Endodermal cell (in vitro differentiated cells): Measurements from ENCODE around the gene NUP62. TPM values are rescaled to one million over a fixed set of nuclear protein-coding genes. Genes with fewer than 3 reads are reported as not detected.

ENCODE experiments used
- DNase-seq: peaks from one replicate; pipeline ENCODE4 v3.0.0-alpha.2; 2017
- H3K27ac ChIP-seq: 2 replicates; pipeline ENCODE4 v1.5.1; 2013; ENCODE audit warnings: mild to moderate bottlenecking, low read depth, low read length, moderate library complexity
- H3K27me3 ChIP-seq: 2 replicates; pipeline ENCODE4 v1.6.1; 2013; ENCODE audit warnings: mild to moderate bottlenecking, low read length, moderate library complexity; ENCODE audit not compliant: insufficient read depth, control insufficient read depth, poor library complexity, severe bottlenecking
- H3K36me3 ChIP-seq: 2 replicates; pipeline ENCODE4 v1.7.0; 2013; ENCODE audit warnings: mild to moderate bottlenecking, low read length, moderate library complexity; ENCODE audit not compliant: control insufficient read depth, insufficient read depth
- H3K4me1 ChIP-seq: one replicate; pipeline ENCODE4 v1.7.0; 2013; ENCODE audit warnings: low read length; ENCODE audit not compliant: control insufficient read depth, insufficient read depth
- H3K4me3 ChIP-seq: 2 replicates; pipeline ENCODE4 v1.5.1; 2013; ENCODE audit warnings: mild to moderate bottlenecking, low read length, moderate library complexity
- H3K9ac ChIP-seq: 2 replicates; pipeline ENCODE4 v1.6.1; 2013; ENCODE audit warnings: mild to moderate bottlenecking, low read length, moderate library complexity; ENCODE audit not compliant: poor library complexity, severe bottlenecking; ENCODE audit errors: extremely low read depth
- H3K9me3 ChIP-seq: 2 replicates; pipeline ENCODE4 v1.6.1; 2013; ENCODE audit warnings: mild to moderate bottlenecking, low read length, moderate library complexity; ENCODE audit not compliant: control insufficient read depth
- H3K27ac Mint-ChIP-seq: 2 replicates; pipeline ENCODE4 v1.8.0; 2020; ENCODE audit warnings: mixed read lengths
- H3K27me3 Mint-ChIP-seq: 2 replicates; pipeline ENCODE4 v1.8.0; 2021; ENCODE audit warnings: mild to moderate bottlenecking, mixed read lengths; ENCODE audit not compliant: insufficient read depth
- H3K36me3 Mint-ChIP-seq: 2 replicates; pipeline ENCODE4 v1.8.0; 2020; ENCODE audit warnings: low read depth, mixed read lengths
- H3K4me1 Mint-ChIP-seq: 2 replicates; pipeline ENCODE4 v1.8.0; 2020; ENCODE audit warnings: mixed read lengths
- H3K4me3 Mint-ChIP-seq: 2 replicates; pipeline ENCODE4 v1.8.0; 2020; ENCODE audit warnings: mild to moderate bottlenecking, moderate library complexity, mixed read lengths
- H3K9me3 Mint-ChIP-seq: 2 replicates; pipeline ENCODE4 v1.8.0; 2020; ENCODE audit warnings: mild to moderate bottlenecking, mixed read lengths
- WGBS, 2 experiments: methylation state at CpG; one replicate each; pipeline versions ENCODE4 v1.1.5 to v1.1.7; 2013; ENCODE audit warnings: missing lambda C conversion rate in 2 of 2, mixed read lengths in 1 of 2; ENCODE audit not compliant: insufficient coverage in 1 of 2, insufficient read length in 1 of 2; 5-methylcytosine and 5-hydroxymethylcytosine counted together
- total RNA-seq, 2 donors: library from RNA; stranded (reverse); fragmentation: NEBNext Ultra II Directional in 1 of 2; extraction: Animal tissue kit (Norgen Biotek cat#: 25700) in 1 of 2; gene quantifications; 2 replicates in 1 of 2; 3 replicates in 1 of 2; pipeline ENCODE4 v1.2.1, GENCODE V29; 2021
- TF ChIP-seq, protein P1 (sequence below): fragments of 200-600 bp; sonication (generic); conservative IDR thresholded peaks from 2 replicates; pipeline ENCODE4 v1.5.0; 2021; ENCODE audit warnings: antibody characterized with exemption, mild to moderate bottlenecking

Gene NUP62
- total RNA-seq, 2 donors from 2014 or later, result 84.9 to 96.4 TPM

GRCh38 chr19:49879243-49879963, 49.9 kb downstream of the NUP62 start:
- H3K36me3 Mint-ChIP-seq, result peaks cover 55% of the 10 kb centered on the region
- no peaks in the 10 kb centered on the region for H3K27me3 ChIP-seq
- peaks cover 45% of the 10 kb centered on the region for H3K36me3 ChIP-seq
- H3K27ac Mint-ChIP-seq, result no peak overlapping the region
- H3K4me1 Mint-ChIP-seq, result peaks cover 5% of the 10 kb centered on the region
- TF ChIP-seq, protein P1, sequence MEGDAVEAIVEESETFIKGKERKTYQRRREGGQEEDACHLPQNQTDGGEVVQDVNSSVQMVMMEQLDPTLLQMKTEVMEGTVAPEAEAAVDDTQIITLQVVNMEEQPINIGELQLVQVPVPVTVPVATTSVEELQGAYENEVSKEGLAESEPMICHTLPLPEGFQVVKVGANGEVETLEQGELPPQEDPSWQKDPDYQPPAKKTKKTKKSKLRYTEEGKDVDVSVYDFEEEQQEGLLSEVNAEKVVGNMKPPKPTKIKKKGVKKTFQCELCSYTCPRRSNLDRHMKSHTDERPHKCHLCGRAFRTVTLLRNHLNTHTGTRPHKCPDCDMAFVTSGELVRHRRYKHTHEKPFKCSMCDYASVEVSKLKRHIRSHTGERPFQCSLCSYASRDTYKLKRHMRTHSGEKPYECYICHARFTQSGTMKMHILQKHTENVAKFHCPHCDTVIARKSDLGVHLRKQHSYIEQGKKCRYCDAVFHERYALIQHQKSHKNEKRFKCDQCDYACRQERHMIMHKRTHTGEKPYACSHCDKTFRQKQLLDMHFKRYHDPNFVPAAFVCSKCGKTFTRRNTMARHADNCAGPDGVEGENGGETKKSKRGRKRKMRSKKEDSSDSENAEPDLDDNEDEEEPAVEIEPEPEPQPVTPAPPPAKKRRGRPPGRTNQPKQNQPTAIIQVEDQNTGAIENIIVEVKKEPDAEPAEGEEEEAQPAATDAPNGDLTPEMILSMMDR, result no peak
- H3K9me3 ChIP-seq, result no peaks in the 10 kb centered on the region
- H3K4me3 ChIP-seq, result no peak overlapping the region
- no peaks in the 10 kb centered on the region for H3K9me3 Mint-ChIP-seq
- no peak for DNase-seq
- no peak overlapping the region for H3K27ac ChIP-seq
- no peaks in the 10 kb centered on the region for H3K4me1 ChIP-seq
- 93 to 96% methylated on average over 10 to 12 of the region's 12 CpGs for WGBS, 2 experiments
- H3K4me3 Mint-ChIP-seq, result no peak overlapping the region
- no peaks in the 10 kb centered on the region for H3K27me3 Mint-ChIP-seq
- no peak overlapping the region for H3K9ac ChIP-seq

GRCh38 chr19:49878744-49879070, 50.6 kb downstream of the NUP62 start:
- H3K9me3 ChIP-seq, result no peaks in the 10 kb centered on the region
- TF ChIP-seq, protein P1, result no peak
- no peak for DNase-seq
- peak overlapping the region; percentile 93 for H3K9ac ChIP-seq
- H3K36me3 ChIP-seq, result peaks cover 43% of the 10 kb centered on the region
- H3K4me1 ChIP-seq, result no peaks in the 10 kb centered on the region
- WGBS, 2 experiments, result 92 to 93% methylated on average over 5 to 9 of the region's 9 CpGs
- Mint-ChIP-seq H3K9me3 (no peaks in the 10 kb centered on the region), H3K4me3 (no peak overlapping the region), H3K27me3 (no peaks in the 10 kb centered on the region), H3K36me3 (peaks cover 51% of the 10 kb centered on the region), H3K27ac (no peak overlapping the region), H3K4me1 (peaks cover 5% of the 10 kb centered on the region)
- H3K27ac ChIP-seq, result no peak overlapping the region
- no peaks in the 10 kb centered on the region for H3K27me3 ChIP-seq
- peak overlapping the region; percentile 96 for H3K4me3 ChIP-seq

- no peaks in the 10 kb centered on the region for H3K9me3 Mint-ChIP-seq
- no peaks in the 10 kb centered on the region for H3K27me3 Mint-ChIP-seq
- H3K4me3 Mint-ChIP-seq, result no peak overlapping the region
- Histone ChIP-seq H3K27me3 (no peaks in the 10 kb centered on the region), H3K9ac (peak overlapping the region; percentile 93), H3K9me3 (no peaks in the 10 kb centered on the region), H3K27ac (peak overlapping the region; percentile 96), H3K4me3 (peak overlapping the region; percentile 96), H3K4me1 (no peaks in the 10 kb centered on the region), H3K36me3 (peaks cover 38% of the 10 kb centered on the region)
- TF ChIP-seq, protein P1, result no peak
- 9 to 12% methylated on average over 20 to 39 of the region's 41 CpGs for WGBS, 2 experiments
- H3K36me3 Mint-ChIP-seq, result peaks cover 45% of the 10 kb centered on the region
- no peak overlapping the region for H3K27ac Mint-ChIP-seq
- DNase-seq, result peak; percentile 99
- peaks cover 5% of the 10 kb centered on the region for H3K4me1 Mint-ChIP-seq
Observed at GRCh38 chr19:49877879-49878743, 51.2 kb downstream of the NUP62 start.
